ENCODE results near the gene RIC8A. TPM values are rescaled to one million over a fixed set of nuclear protein-coding genes. Genes with fewer than 3 reads are reported as not detected.

The RIC8A gene
- total and polyA plus RNA-seq, 10 of the 15 experiments (the other 5 are each of a cell fraction or from before 2014, with no cell fraction given), result 10.4 to 157 (median 81.4) TPM

GRCh38 chr11:235609-235996 is 28.1 kb downstream of the RIC8A start (continued):
- no peak for TF ChIP-seq REST (IDR thresholded peaks at IDR 0.05; ENCODE audit: low read depth, low read length)
- TF ChIP-seq IKZF2 (IDR thresholded peaks at IDR 0.05), result peak; percentile 53 to 65; a peak in 2 of 4 replicates
- TF ChIP-seq SP1 (IDR thresholded peaks at IDR 0.05; ENCODE audit: low read depth, low read length), result no peak
- peak; percentile 75 for TF ChIP-seq MTA2 (IDR thresholded peaks at IDR 0.05; ENCODE audit: low read depth)

- H3K36me3 ChIP-seq (ENCODE audit: control insufficient read depth in 2 of 2, insufficient read depth in 2 of 2, low read length in 1 of 2), result peaks cover 1 to 10% of the 10 kb centered on the region in 2 experiments; a peak in 1 of 4 replicates
- no peaks in the 10 kb centered on the region for H3K9me3 ChIP-seq (replicated peaks; ENCODE audit: control insufficient read depth, insufficient read depth, low read length)
- ChIA-PET SMC1A (ENCODE audit: uncharacterized antibody, unreplicated experiment) (interaction anchor here (1.0 to 3.8 kb wide), 6 partner anchors 14 to 119 kb away, joined by 3 to 38 read pairs (median 4); partner anchors contain the start of gene IFITM2), POLR2A (interaction anchor here (0.9 to 2.6 kb wide), 7 partner anchors 14 to 271 kb away, joined by 3 to 27 read pairs (median 4); partner anchors contain the start of genes BET1L, RIC8A and RNH1), CTCF (interaction anchor here (0.7 to 2.0 kb wide), 5 partner anchors 14 to 73 kb away, joined by 3 to 6 read pairs (median 5); partner anchors contain the start of genes BET1L and RIC8A), RAD21 (ENCODE audit: unreplicated experiment) (interaction anchor here (1.0 to 2.2 kb wide), 6 partner anchors 14 to 76 kb away, joined by 3 to 15 read pairs (median 4); partner anchors contain the start of genes BET1L and RIC8A)
- intact Hi-C loops (cut with micrococcal nuclease; ENCODE audit: unreplicated experiment), result loop anchor here (1.0 to 2.0 kb wide), 2 partner anchors 29 to 33 kb away; partner anchors contain the start of genes BET1L and RIC8A
- peak within 1 kb of the TSS; percentile 95 for H3K9ac ChIP-seq (ENCODE audit: control insufficient read depth, insufficient read depth, low read length)
- WGBS (ENCODE audit: insufficient coverage, insufficient replicate concordance, low lambda C conversion rate, missing lambda C conversion rate), result 1% methylated on average over 37 of the region's 70 CpGs
- H3K4me2 ChIP-seq (ENCODE audit: control insufficient read depth, insufficient read depth), result peak within 1 kb of the TSS; percentile 98
- ATAC-seq, result peak; percentile 93
- peak; percentile 81 for FAIRE-seq
- H4K20me1 ChIP-seq (ENCODE audit: control insufficient read depth, insufficient read depth), result no peaks in the 10 kb centered on the region
- BruUV-seq (replicated peaks), result no TSS peak
- in situ Hi-C loops (cut with MboI), result no loop called here
- H3K27ac ChIP-seq (ENCODE audit: control insufficient read depth, insufficient read depth), result peak within 1 kb of the TSS; percentile 86
- H3K4me1 ChIP-seq (ENCODE audit: control insufficient read depth, insufficient read depth, low read length), result no peaks in the 10 kb centered on the region
- DNase-seq (ENCODE audit: low read depth, low spot score), result peak; percentile 42
- peak within 1 kb of the TSS; percentile 80 for H3K4me3 ChIP-seq
- no peaks in the 10 kb centered on the region for H3K27me3 ChIP-seq (replicated peaks in 1 of 2; ENCODE audit: control insufficient read depth in 2 of 2, insufficient read depth in 2 of 2, low read length in 1 of 2)
- peaks cover 38% of the 10 kb centered on the region for H3K79me2 ChIP-seq (ENCODE audit: control insufficient read depth, insufficient read depth, low read length)
- H2AFZ ChIP-seq (ENCODE audit: control insufficient read depth, low read depth, low read length), result peak within 1 kb of the TSS; percentile 94
- no peak; the same call in 1 of the 2 replicates for TF ChIP-seq SPI1 (IDR thresholded peaks at IDR 0.05; ENCODE audit: borderline replicate concordance, insufficient read depth, low read depth, low read length)
- no peak for TF ChIP-seq ZNF384 (IDR thresholded peaks at IDR 0.05; ENCODE audit: borderline replicate concordance, low read depth, low read length)
- TF ChIP-seq TCF12 (IDR thresholded peaks at IDR 0.05; ENCODE audit: low read depth, low read length), result no peak
- no peak for TF ChIP-seq ZNF622 (IDR thresholded peaks at IDR 0.05)
- no peak for TF ChIP-seq SREBF2 (IDR thresholded peaks at IDR 0.05; ENCODE audit: low read length)
- TF ChIP-seq CBX3 (IDR thresholded peaks at IDR 0.05; ENCODE audit: borderline replicate concordance, low read depth), result no peak
- TF ChIP-seq TCF7 (IDR thresholded peaks at IDR 0.05; ENCODE audit: borderline replicate concordance), result no peak
- TF ChIP-seq STAT3 (IDR thresholded peaks at IDR 0.05; ENCODE audit: low read depth, low read length), result no peak
- TF ChIP-seq HSF1 (IDR thresholded peaks at IDR 0.05; ENCODE audit: low read depth, low read length), result no peak
- no peak for TF ChIP-seq BCL3 (IDR thresholded peaks at IDR 0.05; ENCODE audit: borderline replicate concordance, insufficient read depth, low read depth, low read length, poor library complexity, severe bottlenecking)
- TF ChIP-seq HDAC6 (IDR thresholded peaks at IDR 0.05; ENCODE audit: unreplicated experiment), result peak; percentile 17
These were observed 28.7 kb downstream of the RIC8A start, which contains the start of gene SIRT3 for GRCh38 chr11:235997-236773. Gene SIRT3 (minus strand): TSS chr11:236342. CDS start chr11:236328, 14 bp downstream.
